ENCODE data around the gene CDH11.

DNA sequence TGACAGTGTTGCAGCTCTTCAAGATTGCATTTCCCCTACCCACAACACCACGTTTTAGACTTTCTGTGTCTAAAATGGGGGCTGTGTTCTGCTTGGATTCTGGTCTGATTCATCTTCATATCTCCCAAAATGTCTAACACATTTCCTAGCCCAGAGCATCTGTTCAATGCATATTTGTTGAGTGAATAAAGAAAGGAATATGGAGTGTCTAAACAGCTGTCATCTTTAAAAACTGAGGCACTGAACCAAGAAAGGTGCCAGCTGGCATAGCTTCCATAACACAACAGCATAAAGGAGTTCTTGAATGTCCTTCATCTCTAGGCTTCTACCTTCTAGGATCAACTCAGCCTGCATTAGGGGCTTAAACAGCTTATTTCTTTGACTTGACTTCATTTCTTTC, 67.4 kb downstream of the CDH11 start:
- TF ChIP-seq, protein P1, sequence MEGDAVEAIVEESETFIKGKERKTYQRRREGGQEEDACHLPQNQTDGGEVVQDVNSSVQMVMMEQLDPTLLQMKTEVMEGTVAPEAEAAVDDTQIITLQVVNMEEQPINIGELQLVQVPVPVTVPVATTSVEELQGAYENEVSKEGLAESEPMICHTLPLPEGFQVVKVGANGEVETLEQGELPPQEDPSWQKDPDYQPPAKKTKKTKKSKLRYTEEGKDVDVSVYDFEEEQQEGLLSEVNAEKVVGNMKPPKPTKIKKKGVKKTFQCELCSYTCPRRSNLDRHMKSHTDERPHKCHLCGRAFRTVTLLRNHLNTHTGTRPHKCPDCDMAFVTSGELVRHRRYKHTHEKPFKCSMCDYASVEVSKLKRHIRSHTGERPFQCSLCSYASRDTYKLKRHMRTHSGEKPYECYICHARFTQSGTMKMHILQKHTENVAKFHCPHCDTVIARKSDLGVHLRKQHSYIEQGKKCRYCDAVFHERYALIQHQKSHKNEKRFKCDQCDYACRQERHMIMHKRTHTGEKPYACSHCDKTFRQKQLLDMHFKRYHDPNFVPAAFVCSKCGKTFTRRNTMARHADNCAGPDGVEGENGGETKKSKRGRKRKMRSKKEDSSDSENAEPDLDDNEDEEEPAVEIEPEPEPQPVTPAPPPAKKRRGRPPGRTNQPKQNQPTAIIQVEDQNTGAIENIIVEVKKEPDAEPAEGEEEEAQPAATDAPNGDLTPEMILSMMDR (IDR thresholded peaks at IDR 0.05; ENCODE audit: insufficient read depth, low read length): no peak
- no peak for TF ChIP-seq POLR2AphosphoS5 (IDR thresholded peaks at IDR 0.05; ENCODE audit: low read depth)
